ENCODE data around the gene NAALADL1.

DNA sequence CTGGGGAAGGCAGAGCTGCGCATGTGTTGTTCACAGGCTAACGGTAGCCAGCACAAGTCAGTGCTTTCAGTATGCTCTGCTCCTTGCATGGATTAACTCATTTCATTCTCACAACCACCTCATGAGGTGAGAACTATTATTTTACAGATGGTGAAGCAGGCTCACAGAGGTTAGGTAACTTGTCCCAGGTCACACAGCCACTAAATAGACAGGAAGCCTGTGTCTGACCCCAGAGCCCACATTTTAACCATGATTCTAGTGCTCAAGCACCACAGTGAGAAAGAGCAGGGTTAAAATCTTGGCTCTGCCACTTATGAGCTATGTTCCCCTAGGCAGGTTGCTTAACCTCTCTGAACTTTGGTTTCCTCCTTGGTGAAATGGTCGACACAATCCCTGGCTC, 37.4 kb downstream of the NAALADL1 start:
- no peak for TF ChIP-seq POLR2AphosphoS5 (IDR thresholded peaks at IDR 0.05; ENCODE audit: low read depth, low read length)
- TF ChIP-seq POLR2A (IDR thresholded peaks at IDR 0.05; ENCODE audit: low read depth, low read length) = no peak
